ENCODE results near the gene ERC2. TPM values are rescaled to one million over a fixed set of nuclear protein-coding genes. Genes with fewer than 3 reads are reported as not detected.

Gene ERC2
- total RNA-seq, 1 donor from 2014 or later, result 1.5 TPM

DNA sequence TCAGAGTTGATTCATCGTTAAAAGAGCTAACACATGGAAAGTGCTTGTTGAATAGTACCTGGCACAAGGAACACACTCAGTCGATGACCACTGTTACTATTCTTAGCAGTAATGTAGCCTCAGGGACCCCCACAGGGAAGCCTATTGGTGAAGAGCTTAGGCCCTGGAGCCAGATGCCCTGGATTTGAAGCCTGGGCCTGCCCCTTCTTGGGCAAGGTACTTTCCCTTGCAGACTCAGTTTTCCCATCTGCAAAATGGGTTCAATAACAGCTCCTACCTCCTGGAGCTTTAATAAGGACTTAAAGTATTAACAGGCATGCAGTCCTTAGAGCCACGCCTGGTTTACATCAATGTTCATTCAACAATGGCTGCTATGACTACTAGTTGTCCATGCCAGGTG, 884.2 kb downstream of the ERC2 start:
- ATAC-seq (no peak), DNase-seq (no peak)
- H3K27me3 ChIP-seq (ENCODE audit: low read depth), result no peaks in the 10 kb centered on the region
- no peaks in the 10 kb centered on the region for H3K36me3 ChIP-seq
- H3K9me3 ChIP-seq, result no peaks in the 10 kb centered on the region
- TF ChIP-seq CTCF (IDR thresholded peaks at IDR 0.05), result no peak
- intact Hi-C loops (cut with DNase I), result no loop called here
- H3K4me3 ChIP-seq, result no peak overlapping the region
- H3K4me1 ChIP-seq, result no peaks in the 10 kb centered on the region
- no peak overlapping the region for H3K27ac ChIP-seq

- no peaks in the 10 kb centered on the region for H3K4me1 ChIP-seq
- H3K4me3 ChIP-seq, result no peak overlapping the region
- H3K27me3 ChIP-seq (ENCODE audit: low read depth), result no peaks in the 10 kb centered on the region
- H3K9me3 ChIP-seq, result no peaks in the 10 kb centered on the region
- no peak for ATAC-seq
- no peak for TF ChIP-seq CTCF (IDR thresholded peaks at IDR 0.05)
- intact Hi-C loops (cut with DNase I), result no loop called here
- no peak for DNase-seq
- H3K27ac ChIP-seq, result no peak overlapping the region
- no peaks in the 10 kb centered on the region for H3K36me3 ChIP-seq
Observed at GRCh38 chr3:55583475-55583874, 884.8 kb downstream of the ERC2 start.

DNA sequence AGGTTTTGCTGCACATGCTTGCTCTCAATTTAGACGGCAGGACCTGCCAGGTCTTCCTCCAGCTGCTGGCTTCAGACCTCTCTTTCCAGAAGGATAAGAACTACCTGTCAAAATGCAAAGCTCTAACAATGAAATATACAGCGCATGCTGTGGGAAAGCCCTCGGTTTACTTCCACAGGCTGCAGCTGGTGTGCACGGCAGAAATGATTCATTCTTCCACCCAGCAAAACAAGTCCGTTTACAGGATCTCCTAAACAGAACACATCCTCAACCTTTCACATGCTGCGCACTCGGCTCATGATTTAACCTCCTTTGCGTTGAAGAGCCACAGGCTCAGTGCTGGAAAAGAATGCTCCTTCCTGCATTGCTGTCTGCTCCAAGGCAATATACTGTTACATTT, 888.8 kb downstream of the ERC2 start:
- H3K27ac ChIP-seq, result no peak overlapping the region
- no peak overlapping the region for H3K4me3 ChIP-seq
- ATAC-seq (no peak), DNase-seq (no peak)
- TF ChIP-seq CTCF (IDR thresholded peaks at IDR 0.05), result no peak
- no peaks in the 10 kb centered on the region for H3K36me3 ChIP-seq
- intact Hi-C loops (cut with DNase I), result no loop called here
- no peaks in the 10 kb centered on the region for H3K27me3 ChIP-seq (ENCODE audit: low read depth)
- H3K4me1 ChIP-seq, result no peaks in the 10 kb centered on the region
- no peaks in the 10 kb centered on the region for H3K9me3 ChIP-seq

- intact Hi-C loops (cut with DNase I), result no loop called here
- Histone ChIP-seq H3K4me3 (no peak overlapping the region), H3K36me3 (no peaks in the 10 kb centered on the region), H3K27me3 (ENCODE audit: low read depth) (no peaks in the 10 kb centered on the region), H3K4me1 (peaks cover 4% of the 10 kb centered on the region), H3K27ac (no peak overlapping the region), H3K9me3 (no peaks in the 10 kb centered on the region)
- no peak for TF ChIP-seq CTCF (IDR thresholded peaks at IDR 0.05)
- no peak for DNase-seq
- no peak for ATAC-seq
Observed at GRCh38 chr3:55576621-55577388, 891.5 kb downstream of the ERC2 start.

DNA sequence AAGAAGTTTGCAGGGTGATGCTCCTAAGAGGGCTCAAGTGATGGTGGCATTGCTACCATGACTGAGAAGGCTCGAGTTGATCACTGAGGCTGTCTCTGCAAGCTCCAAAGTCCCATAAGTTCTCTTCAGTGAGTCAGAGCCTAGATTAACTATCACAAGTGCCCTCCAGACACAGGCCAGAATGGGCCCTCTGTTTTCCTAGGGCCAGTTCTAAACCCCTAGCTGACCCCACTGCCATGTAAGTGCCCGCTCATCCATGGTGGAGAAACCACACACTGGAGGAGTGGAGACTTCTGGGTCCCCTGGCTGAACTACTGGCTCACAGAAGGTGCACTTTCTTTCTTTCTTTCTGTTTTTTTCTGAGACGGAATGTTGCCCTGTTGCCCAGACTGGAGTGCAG, 893.6 kb downstream of the ERC2 start:
- Histone ChIP-seq H3K27ac (no peak overlapping the region), H3K27me3 (ENCODE audit: low read depth) (no peaks in the 10 kb centered on the region), H3K9me3 (no peaks in the 10 kb centered on the region), H3K4me3 (no peak overlapping the region), H3K36me3 (no peaks in the 10 kb centered on the region), H3K4me1 (peaks cover 4% of the 10 kb centered on the region)
- ATAC-seq (no peak), DNase-seq (no peak)
- intact Hi-C loops (cut with DNase I), result no loop called here
- TF ChIP-seq CTCF (IDR thresholded peaks at IDR 0.05), result no peak

Measured in lower lobe of right lung (tissue), 2 donors.